Ishikawa (cell line): Measurements from ENCODE around the gene TAX1BP1.

Experiments
- CEBPB ChIP-seq: IDR thresholded peaks from 2 replicates; pipeline ENCODE4 v1.6.1; 2012
- EGR1 ChIP-seq: IDR thresholded peaks from 2 replicates; pipeline ENCODE4 v1.6.1; 2012
- EP300 ChIP-seq: IDR thresholded peaks from 2 replicates; pipeline ENCODE4 v1.6.1; 2012; ENCODE audit warnings: borderline replicate concordance
- FOXM1 ChIP-seq: IDR thresholded peaks from 2 replicates; pipeline ENCODE4 v1.6.1; 2012; ENCODE audit warnings: low read depth, borderline replicate concordance
- MAX ChIP-seq: IDR thresholded peaks from 2 replicates; pipeline ENCODE4 v1.6.1; 2012
- NFIC ChIP-seq: IDR thresholded peaks from 2 replicates; pipeline ENCODE4 v1.6.1; 2012
- RAD21 ChIP-seq: IDR thresholded peaks from 2 replicates; pipeline ENCODE4 v1.6.1; 2012; ENCODE audit warnings: low read depth
- REST ChIP-seq: IDR thresholded peaks from 2 replicates; pipeline ENCODE4 v1.6.1; 2012; ENCODE audit warnings: low read depth, mild to moderate bottlenecking
- TAF1 ChIP-seq: IDR thresholded peaks from 2 replicates; pipeline ENCODE4 v1.6.1; 2012; ENCODE audit warnings: low read depth, mild to moderate bottlenecking
- TEAD4 ChIP-seq: IDR thresholded peaks from 2 replicates; pipeline ENCODE4 v1.6.1; 2012
- USF1 ChIP-seq: IDR thresholded peaks from 2 replicates; pipeline ENCODE4 v1.6.1; 2012

- no peak for TF ChIP-seq RAD21
- no peak for TF ChIP-seq REST
- no peak for TF ChIP-seq FOXM1
- no peak for TF ChIP-seq TAF1
- TF ChIP-seq CEBPB = no peak
- no peak for TF ChIP-seq MAX
- TF ChIP-seq EP300 = no peak
- no peak for TF ChIP-seq EGR1
- TF ChIP-seq USF1 = no peak
- no peak for TF ChIP-seq TEAD4
- no peak for TF ChIP-seq NFIC
These were observed 94.4 kb downstream of the TAX1BP1 start for GRCh38 chr7:27834179-27834921.
